Measurements from ENCODE around the gene SLC35G3.
"Not testable (repeated sequence)": the region's sequence is repeated elsewhere in the genome, so short reads cannot be mapped to it uniquely, and the experiment has no call there.

Gene SLC35G3

GRCh38 chr17:35185849-35186248 is 8.3 kb downstream of the SLC35G3 start:
- TF ChIP-seq CTCF (IDR thresholded peaks at IDR 0.05; ENCODE audit: borderline replicate concordance, insufficient read depth, low read depth, low read length) = no peak
- H3K4me3 ChIP-seq (ENCODE audit: low read depth, low read length) = no peak overlapping the region

- no peak overlapping the region for H3K4me3 ChIP-seq (ENCODE audit: low read depth, low read length)
- no peak for TF ChIP-seq CTCF (IDR thresholded peaks at IDR 0.05; ENCODE audit: borderline replicate concordance, insufficient read depth, low read depth, low read length)
These were observed 9.9 kb downstream of the SLC35G3 start for GRCh38 chr17:35184274-35184673.

GRCh38 chr17:35183332-35183731 is 10.9 kb downstream of the SLC35G3 start:
- TF ChIP-seq CTCF (IDR thresholded peaks at IDR 0.05; ENCODE audit: borderline replicate concordance, insufficient read depth, low read depth, low read length) = no peak
- H3K4me3 ChIP-seq (ENCODE audit: low read depth, low read length) = no peak overlapping the region

GRCh38 chr17:35179379-35179778 is 14.8 kb downstream of the SLC35G3 start:
- not testable (repeated sequence) for H3K4me3 ChIP-seq (ENCODE audit: low read depth, low read length)

GRCh38 chr17:35176897-35177296 is 17.3 kb downstream of the SLC35G3 start:
- no peak overlapping the region for H3K4me3 ChIP-seq (ENCODE audit: low read depth, low read length)
- TF ChIP-seq CTCF (IDR thresholded peaks at IDR 0.05; ENCODE audit: borderline replicate concordance, insufficient read depth, low read depth, low read length) = no peak

- TF ChIP-seq CTCF (IDR thresholded peaks at IDR 0.05; ENCODE audit: borderline replicate concordance, insufficient read depth, low read depth, low read length) = no peak
- no peak overlapping the region for H3K4me3 ChIP-seq (ENCODE audit: low read depth, low read length)
These were observed 18.4 kb downstream of the SLC35G3 start for GRCh38 chr17:35175638-35176415.

- TF ChIP-seq CTCF (IDR thresholded peaks at IDR 0.05; ENCODE audit: borderline replicate concordance, insufficient read depth, low read depth, low read length) = no peak
- H3K4me3 ChIP-seq (ENCODE audit: low read depth, low read length) = no peak overlapping the region
These were observed 19.3 kb downstream of the SLC35G3 start for GRCh38 chr17:35174835-35175334.

- H3K4me3 ChIP-seq (ENCODE audit: low read depth, low read length) = not testable (repeated sequence)
These were observed 21.9 kb downstream of the SLC35G3 start for GRCh38 chr17:35172321-35172720.

All from GM12875 (cell line).